ENCODE data around the gene PTPRU. TPM values are rescaled to one million over a fixed set of nuclear protein-coding genes. Genes with fewer than 3 reads are reported as not detected.

PTPRU gene
- total RNA-seq, 1 experiment from 2014 or later = 0.72 TPM

- H3K27ac ChIP-seq (ENCODE audit: low read length) = no peak overlapping the region
- no TSS peak for BruUV-seq (replicated peaks)
- ChIA-PET CTCF (no interaction called here), POLR2A (no interaction called here)
- H3K4me3 ChIP-seq (ENCODE audit: low read depth in 2 of 2, low read length in 2 of 2) = no peak overlapping the region
- ATAC-seq (no peak), DNase-seq (ENCODE audit: low read depth, low spot score) (no peak)
- no peaks in the 10 kb centered on the region for H3K4me1 ChIP-seq (ENCODE audit: control insufficient read depth, insufficient read depth, low read length)
- no peaks in the 10 kb centered on the region for H3K9me3 ChIP-seq (ENCODE audit: control insufficient read depth, insufficient read depth, low read depth, low read length)
- intact Hi-C loops (cut with micrococcal nuclease; ENCODE audit: unreplicated experiment) = no loop called here
- H3K36me3 ChIP-seq (ENCODE audit: control insufficient read depth, insufficient read depth, low read length) = no peaks in the 10 kb centered on the region
- in situ Hi-C loops (cut with HindIII; ENCODE audit: low pct_unique_long_range_greater_than_20kb, low sequenced_read_pairs) = no loop called here
- TF ChIP-seq REST (IDR thresholded peaks at IDR 0.05; ENCODE audit: insufficient read depth in 1 of 2, low read depth in 2 of 2, low read length in 1 of 2) (no peak), SIN3A (IDR thresholded peaks at IDR 0.05; ENCODE audit: borderline replicate concordance, insufficient read depth, low read depth, low read length) (no peak), POLR2AphosphoS5 (IDR thresholded peaks at IDR 0.05; ENCODE audit: low read depth, low read length) (no peak), CTCF (IDR thresholded peaks at IDR 0.05) (no peak; the same call in 1 of the 2 replicates), TCF7L2 (IDR thresholded peaks at IDR 0.05; ENCODE audit: low read depth, low read length) (no peak)
- peaks cover 24% of the 10 kb centered on the region for H3K27me3 ChIP-seq (ENCODE audit: control insufficient read depth, insufficient read depth, low read length)
Observed at GRCh38 chr1:29338908-29339575, 102.7 kb downstream of the PTPRU start.

GRCh38 chr1:29341936-29342335 is 105.6 kb downstream of the PTPRU start:
- intact Hi-C loops (cut with micrococcal nuclease; ENCODE audit: unreplicated experiment) = loop anchor here (10.0 kb wide), 1 partner anchor 97 kb away; no protein-coding TSS in a partner anchor
- TF ChIP-seq CTCF (IDR thresholded peaks at IDR 0.05) (peak; percentile 53), SIN3A (IDR thresholded peaks at IDR 0.05; ENCODE audit: borderline replicate concordance, insufficient read depth, low read depth, low read length) (no peak)
- H3K4me1 ChIP-seq (ENCODE audit: control insufficient read depth, insufficient read depth, low read length) = no peaks in the 10 kb centered on the region
- no peaks in the 10 kb centered on the region for H3K9me3 ChIP-seq (ENCODE audit: control insufficient read depth, insufficient read depth, low read depth, low read length)
- ChIA-PET CTCF (no interaction called here), POLR2A (no interaction called here)
- ATAC-seq (no peak), DNase-seq (ENCODE audit: low read depth, low spot score) (no peak)
- peaks cover 22% of the 10 kb centered on the region for H3K27me3 ChIP-seq (ENCODE audit: control insufficient read depth, insufficient read depth, low read length)
- no peaks in the 10 kb centered on the region for H3K36me3 ChIP-seq (ENCODE audit: control insufficient read depth, insufficient read depth, low read length)
- no peak overlapping the region for H3K4me3 ChIP-seq (ENCODE audit: low read depth in 2 of 2, low read length in 2 of 2)
- H3K27ac ChIP-seq (ENCODE audit: low read length) = no peak overlapping the region
- BruUV-seq (replicated peaks) = no TSS peak
- in situ Hi-C loops (cut with HindIII; ENCODE audit: low pct_unique_long_range_greater_than_20kb, low sequenced_read_pairs) = no loop called here
